Tibial nerve (tissue), 4 donors: Measurements from ENCODE around the gene ITPRIPL2. TPM values are rescaled to one million over a fixed set of nuclear protein-coding genes. Genes with fewer than 3 reads are reported as not detected.
A peak's percentile ranks its signal among the peaks of the same experiment; 100 is the strongest.

ENCODE experiments used
- DNase-seq, 2 donors: peaks; one replicate each; pipeline ENCODE4 v3.0.0-alpha.2; 2019; ENCODE audit warnings: low spot score in 2 of 2
- H3K27ac ChIP-seq, 4 donors: fragments of 200-600 bp; sonication (generic) in 3 of 4; one replicate each; pipeline ENCODE4 v1.5.1; 2017 to 2019; ENCODE audit warnings: mild to moderate bottlenecking in 1 of 4
- H3K27me3 ChIP-seq, 2 donors: fragments of 200-600 bp; sonication (generic) in 1 of 2; one replicate each; pipeline versions ENCODE4 v1.5.1 to v1.6.0; 2017 to 2019
- H3K36me3 ChIP-seq, 3 donors: fragments of 200-600 bp; sonication (generic); one replicate each; pipeline ENCODE4 v1.5.1; 2018 to 2019
- H3K4me1 ChIP-seq, 4 donors: fragments of 200-600 bp; sonication (generic) in 3 of 4; one replicate each; pipeline ENCODE4 v1.5.1; 2017 to 2019
- H3K4me3 ChIP-seq, 4 donors: fragments of 200-600 bp; sonication (generic) in 3 of 4; one replicate each; pipeline ENCODE4 v1.5.1; 2017 to 2019; ENCODE audit warnings: mild to moderate bottlenecking in 1 of 4, moderate library complexity in 1 of 4
- H3K9me3 ChIP-seq, 4 donors: fragments of 200-600 bp; sonication (generic) in 3 of 4; one replicate each; pipeline ENCODE4 v1.5.1; 2017 to 2019
- EP300 ChIP-seq, 2 donors: sonication (generic); formaldehyde crosslinking; IDR thresholded peaks; one replicate each; pipeline ENCODE4 v1.6.1; 2017; ENCODE audit warnings: antibody characterized with exemption in 2 of 2, mild to moderate bottlenecking in 1 of 2
- POLR2A ChIP-seq, 2 donors: fragments of 450-650 bp; IDR thresholded peaks; one replicate each; pipeline ENCODE4 v1.6.1; 2017; ENCODE audit warnings: antibody characterized with exemption in 2 of 2, mild to moderate bottlenecking in 2 of 2, moderate library complexity in 2 of 2
- WGBS, 2 donors: methylation state at CpG; one replicate each; pipeline ENCODE4 v1.1.5; 2018; 5-methylcytosine and 5-hydroxymethylcytosine counted together
- total RNA-seq, 4 donors: library from RNA; depleted of rRNA; stranded (reverse); fragments of >200 nt; gene quantifications; one replicate each; pipeline ENCODE4 v1.1.0, GENCODE V29; 2016
- TF ChIP-seq, protein P1 (sequence below), 5 experiments: fragments of 200-600 bp in 3 of 5; fragments of 450-650 bp in 2 of 5; sonication (generic) in 3 of 5; IDR thresholded peaks; one replicate each; pipeline ENCODE4 v1.5.1; 2016 to 2019; ENCODE audit warnings: antibody characterized with exemption in 5 of 5, mild to moderate bottlenecking in 3 of 5, moderate library complexity in 2 of 5

Gene ITPRIPL2
- total RNA-seq, 4 donors from 2014 or later = 51.3 to 68.7 (median 59.6) TPM

DNA sequence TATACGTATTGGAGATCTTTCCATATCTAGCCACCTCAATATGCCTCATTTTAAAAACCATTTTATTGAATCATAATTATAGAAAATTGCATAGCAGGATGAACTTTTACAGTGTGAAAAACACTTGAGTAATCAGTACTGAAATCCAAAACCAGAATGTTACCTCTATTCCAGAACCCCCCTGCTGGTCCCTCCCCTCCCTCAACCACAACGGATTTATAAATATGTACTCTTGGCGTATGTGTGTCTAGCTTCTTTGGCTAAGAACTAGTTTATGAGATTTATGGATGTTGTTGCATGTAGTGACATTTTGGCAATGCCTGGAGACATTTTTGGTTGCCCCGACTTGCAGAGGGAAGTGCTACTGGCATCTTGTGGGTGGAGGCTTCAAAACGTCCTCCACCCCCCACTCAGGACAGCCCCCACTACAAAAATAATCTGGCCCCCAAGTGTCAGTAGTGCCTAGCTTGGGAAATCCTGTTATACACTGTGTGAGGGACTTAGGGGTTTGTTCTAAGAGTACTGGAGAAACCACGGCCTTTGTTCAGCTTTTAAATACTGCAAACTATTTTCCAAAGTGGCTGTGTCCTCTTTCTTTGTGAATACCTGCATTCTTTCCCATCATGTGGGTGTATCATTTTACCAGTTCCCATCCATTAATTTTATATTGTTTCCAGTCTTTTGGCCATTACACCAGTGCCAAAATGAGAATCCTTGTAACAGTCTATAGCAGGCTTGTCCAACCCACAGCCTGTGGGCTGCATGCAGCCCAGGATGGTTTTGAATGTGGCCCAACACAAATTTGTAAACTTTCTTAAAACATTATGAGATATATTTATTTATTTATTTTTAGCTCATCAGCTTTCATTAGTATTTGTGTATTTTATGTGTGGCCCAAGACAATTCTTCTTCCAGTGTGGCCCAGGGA lies 23.7 kb downstream of the ITPRIPL2 start:
- peak overlapping the region in 3 of 4 donors; percentile 29 to 70 (median 37) for H3K27ac ChIP-seq
- WGBS, 2 donors = 23 to 29% methylated on average over 6 of the region's 6 CpGs

DNA sequence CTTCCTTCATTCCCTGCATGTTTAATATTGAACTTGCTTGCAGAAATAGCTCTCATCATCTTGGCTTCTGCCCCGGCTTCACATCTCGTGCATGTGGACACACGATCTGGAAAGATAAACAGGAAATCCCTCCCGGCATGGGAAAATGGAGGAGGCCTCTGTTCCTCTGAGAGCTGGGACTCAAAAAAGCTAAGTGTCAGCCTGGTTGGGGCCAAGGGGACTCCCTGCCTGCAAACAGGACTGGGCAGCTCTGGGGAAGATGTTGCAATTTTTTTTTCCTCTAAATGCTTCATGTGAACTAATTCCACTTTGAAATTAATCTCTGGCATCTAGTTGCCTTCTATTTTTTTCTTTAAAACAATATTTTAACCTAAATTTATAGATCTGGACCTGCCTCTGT lies 24.8 kb downstream of the ITPRIPL2 start:
- 5% methylated on average over 4 of the region's 4 CpGs for WGBS, 2 donors
- DNase-seq = peak; percentile 57 to 83
- H3K4me1 ChIP-seq = peaks cover 0 to 55% (median 17%) of the 10 kb centered on the region in 4 donors
- H3K4me3 ChIP-seq = no peak overlapping the region
- H3K9me3 ChIP-seq = no peaks in the 10 kb centered on the region
- H3K36me3 ChIP-seq = no peaks in the 10 kb centered on the region
- TF ChIP-seq EP300 (IDR thresholded peaks at IDR 0.05) = peak; percentile 11 to 79
- TF ChIP-seq, protein P1, sequence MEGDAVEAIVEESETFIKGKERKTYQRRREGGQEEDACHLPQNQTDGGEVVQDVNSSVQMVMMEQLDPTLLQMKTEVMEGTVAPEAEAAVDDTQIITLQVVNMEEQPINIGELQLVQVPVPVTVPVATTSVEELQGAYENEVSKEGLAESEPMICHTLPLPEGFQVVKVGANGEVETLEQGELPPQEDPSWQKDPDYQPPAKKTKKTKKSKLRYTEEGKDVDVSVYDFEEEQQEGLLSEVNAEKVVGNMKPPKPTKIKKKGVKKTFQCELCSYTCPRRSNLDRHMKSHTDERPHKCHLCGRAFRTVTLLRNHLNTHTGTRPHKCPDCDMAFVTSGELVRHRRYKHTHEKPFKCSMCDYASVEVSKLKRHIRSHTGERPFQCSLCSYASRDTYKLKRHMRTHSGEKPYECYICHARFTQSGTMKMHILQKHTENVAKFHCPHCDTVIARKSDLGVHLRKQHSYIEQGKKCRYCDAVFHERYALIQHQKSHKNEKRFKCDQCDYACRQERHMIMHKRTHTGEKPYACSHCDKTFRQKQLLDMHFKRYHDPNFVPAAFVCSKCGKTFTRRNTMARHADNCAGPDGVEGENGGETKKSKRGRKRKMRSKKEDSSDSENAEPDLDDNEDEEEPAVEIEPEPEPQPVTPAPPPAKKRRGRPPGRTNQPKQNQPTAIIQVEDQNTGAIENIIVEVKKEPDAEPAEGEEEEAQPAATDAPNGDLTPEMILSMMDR (IDR thresholded peaks at IDR 0.05) = no peak
- peak overlapping the region in 1 of 4 donors; percentile 52 for H3K27ac ChIP-seq
- no peaks in the 10 kb centered on the region for H3K27me3 ChIP-seq

More for the DNA sequence above, 23.7 kb downstream of the ITPRIPL2 start:
- H3K27me3 ChIP-seq = no peaks in the 10 kb centered on the region
- peaks cover 0 to 59% (median 17%) of the 10 kb centered on the region in 4 donors for H3K4me1 ChIP-seq
- no peak overlapping the region for H3K4me3 ChIP-seq
- no peaks in the 10 kb centered on the region for H3K36me3 ChIP-seq
- DNase-seq = no peak
- TF ChIP-seq, protein P1 (IDR thresholded peaks at IDR 0.05) = no peak
- TF ChIP-seq EP300 (IDR thresholded peaks at IDR 0.05) (no peak), POLR2A (IDR thresholded peaks at IDR 0.05) (no peak)
- no peaks in the 10 kb centered on the region for H3K9me3 ChIP-seq

DNA sequence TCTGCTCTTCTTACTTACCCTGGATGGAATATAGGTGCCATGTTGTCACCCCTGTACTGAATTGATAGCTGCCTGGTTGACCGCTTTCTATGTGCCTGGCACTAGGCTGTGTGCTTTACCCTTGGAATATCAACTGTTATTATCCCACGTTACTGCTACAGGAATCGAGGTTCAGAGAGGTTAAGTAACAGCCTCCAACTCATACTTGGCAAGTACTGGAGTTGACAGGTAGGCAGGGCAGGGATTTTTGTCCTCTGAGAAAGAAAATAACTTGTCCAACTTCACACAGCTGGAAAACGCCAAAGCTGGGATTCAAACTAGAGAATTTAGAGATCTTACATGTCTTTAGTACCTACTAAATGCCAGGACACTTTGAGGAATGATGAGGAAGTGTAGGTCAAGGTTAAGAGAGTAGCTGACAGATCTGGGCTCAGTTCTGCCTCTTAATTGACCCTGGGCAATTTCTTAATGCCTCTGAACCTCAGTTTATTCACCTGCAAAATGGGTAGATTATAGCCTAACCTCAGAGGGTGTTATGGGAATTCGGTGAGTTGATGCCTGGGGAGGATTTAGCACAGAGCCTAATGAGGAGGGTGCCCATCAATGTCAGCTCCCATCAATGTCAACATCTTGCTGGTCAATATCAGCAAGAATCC lies 25.8 kb downstream of the ITPRIPL2 start:
- H3K4me3 ChIP-seq = no peak overlapping the region
- no peaks in the 10 kb centered on the region for H3K9me3 ChIP-seq
- TF ChIP-seq POLR2A (IDR thresholded peaks at IDR 0.05) = no peak
- TF ChIP-seq EP300 (IDR thresholded peaks at IDR 0.05) = no peak
- TF ChIP-seq, protein P1 (IDR thresholded peaks at IDR 0.05) = no peak
- no peaks in the 10 kb centered on the region for H3K27me3 ChIP-seq
- peaks cover 0 to 55% (median 17%) of the 10 kb centered on the region in 4 donors for H3K4me1 ChIP-seq
- no peaks in the 10 kb centered on the region for H3K36me3 ChIP-seq
- WGBS, 2 donors = 83 to 84% methylated on average over 5 of the region's 5 CpGs
- H3K27ac ChIP-seq = peak overlapping the region in 1 of 4 donors; percentile 52
- DNase-seq = no peak

DNA sequence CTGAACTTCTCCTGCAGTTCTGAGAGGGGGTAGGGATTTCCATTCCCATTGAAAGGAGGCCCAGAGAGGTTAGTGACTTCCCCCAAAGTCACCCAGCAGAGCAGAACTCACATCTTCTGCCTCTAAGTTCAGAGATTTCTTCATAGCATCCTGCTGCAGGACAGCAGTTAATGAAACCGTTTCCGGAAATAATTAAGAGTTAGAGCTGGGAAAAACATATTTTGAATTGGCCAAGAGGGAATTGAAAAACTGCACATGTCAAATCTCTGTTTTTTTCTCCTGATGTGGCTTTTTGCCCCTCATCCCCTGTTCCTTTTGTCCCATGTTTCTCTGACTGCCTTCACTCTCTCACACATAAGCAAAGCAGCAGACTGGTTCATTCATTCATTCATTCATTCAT lies 26.6 kb downstream of the ITPRIPL2 start:
- DNase-seq = no peak
- WGBS, 2 donors = 59 to 65% methylated on average over 2 of the region's 2 CpGs
- Histone ChIP-seq H3K27me3 (no peaks in the 10 kb centered on the region), H3K4me3 (no peak overlapping the region), H3K4me1 (peaks cover 0 to 55% (median 17%) of the 10 kb centered on the region in 4 donors), H3K27ac (no peak overlapping the region), H3K9me3 (no peaks in the 10 kb centered on the region), H3K36me3 (no peaks in the 10 kb centered on the region)
- TF ChIP-seq POLR2A (IDR thresholded peaks at IDR 0.05) (no peak), EP300 (IDR thresholded peaks at IDR 0.05) (no peak)

DNA sequence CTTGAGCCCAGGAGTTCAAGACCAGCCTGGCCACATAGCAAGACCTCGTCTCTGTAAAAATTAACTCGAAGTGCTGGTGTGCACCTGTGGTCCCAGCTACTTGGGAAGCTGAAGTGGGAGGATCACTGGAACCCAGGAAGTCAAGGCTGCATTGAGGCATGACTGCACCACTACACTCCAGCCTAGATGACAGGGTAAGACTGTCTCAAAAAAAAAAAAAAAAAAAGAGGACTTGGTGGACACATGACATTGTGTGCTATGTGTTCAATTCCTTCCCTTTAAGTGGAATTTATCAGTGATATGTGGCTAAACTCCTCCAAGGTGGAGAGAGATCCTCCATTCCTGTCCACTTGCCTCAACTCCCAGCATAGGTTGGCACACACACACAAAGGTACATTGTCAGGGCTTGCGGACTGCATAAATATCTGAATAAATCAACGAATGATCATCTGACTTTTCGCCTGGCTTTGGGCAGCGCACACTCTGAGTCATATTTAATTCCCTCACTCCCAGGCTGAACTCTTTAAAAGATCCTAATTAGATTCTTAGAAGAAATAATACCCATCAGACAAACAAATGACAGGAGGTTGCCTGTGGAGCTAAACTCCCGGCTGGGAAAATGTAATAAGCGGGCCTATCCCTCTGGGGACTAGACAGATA lies 29.3 kb downstream of the ITPRIPL2 start:
- WGBS, 2 donors = 68 to 69% methylated on average over 8 of the region's 8 CpGs
- Histone ChIP-seq H3K36me3 (no peaks in the 10 kb centered on the region), H3K4me3 (no peak overlapping the region), H3K9me3 (peaks cover 0 to 6% (median 0%) of the 10 kb centered on the region in 4 donors), H3K27ac (no peak overlapping the region), H3K4me1 (peaks cover 0 to 28% (median 7%) of the 10 kb centered on the region in 4 donors), H3K27me3 (no peaks in the 10 kb centered on the region)
- no peak for TF ChIP-seq EP300 (IDR thresholded peaks at IDR 0.05)
- TF ChIP-seq POLR2A (IDR thresholded peaks at IDR 0.05) = no peak
- TF ChIP-seq, protein P1 (IDR thresholded peaks at IDR 0.05) = no peak
- DNase-seq = no peak
